Natural killer cell (primary cell): ENCODE data around the gene PRSS56. TPM values are rescaled to one million over a fixed set of nuclear protein-coding genes. Genes with fewer than 3 reads are reported as not detected.

Source experiments
- ATAC-seq, 3 donors: fragments of 150-1000 bp in 2 of 3; fragments of 200-7000 bp in 1 of 3; cut with Tn5 transposase; 1 replicate in 1 of 3; 2 replicates in 2 of 3; pipeline ENCODE4 v1.10.0; 2021; ENCODE audit warnings: mild to moderate bottlenecking in 2 of 3, moderate library complexity in 2 of 3
- DNase-seq, 2 donors: peaks; one replicate each; pipeline versions ENCODE4 v3.0.0 to v3.0.0-alpha.2; 2013 to 2021; ENCODE audit warnings: mixed read lengths in 1 of 2
- H3K27ac ChIP-seq: one replicate; pipeline ENCODE4 v1.5.1; 2013; ENCODE audit warnings: mild to moderate bottlenecking, low read length
- H3K27me3 ChIP-seq: one replicate; pipeline ENCODE4 v1.6.1; 2013; ENCODE audit warnings: low read length; ENCODE audit not compliant: control insufficient read depth, insufficient read depth
- H3K36me3 ChIP-seq: one replicate; pipeline ENCODE4 v1.6.1; 2013; ENCODE audit warnings: low read length; ENCODE audit not compliant: control insufficient read depth, insufficient read depth
- H3K4me1 ChIP-seq: one replicate; pipeline ENCODE4 v1.6.1; 2013; ENCODE audit warnings: low read length; ENCODE audit not compliant: control insufficient read depth, insufficient read depth
- H3K4me3 ChIP-seq: one replicate; pipeline ENCODE4 v1.5.1; 2013; ENCODE audit warnings: low read length
- H3K9me3 ChIP-seq: one replicate; pipeline ENCODE4 v1.6.1; 2013; ENCODE audit warnings: low read length; ENCODE audit not compliant: control insufficient read depth, insufficient read depth
- H3K27ac Mint-ChIP-seq, 2 donors: one replicate each; pipeline ENCODE4 v1.8.0; 2022; ENCODE audit warnings: mild to moderate bottlenecking in 2 of 2, mixed read lengths in 2 of 2, moderate library complexity in 1 of 2
- H3K27me3 Mint-ChIP-seq, 2 donors: one replicate each; pipeline ENCODE4 v1.8.0; 2022; ENCODE audit warnings: low read depth in 2 of 2, mixed read lengths in 2 of 2
- H3K36me3 Mint-ChIP-seq: one replicate; pipeline ENCODE4 v1.8.0; 2022; ENCODE audit warnings: mixed read lengths
- H3K4me1 Mint-ChIP-seq, 2 donors: one replicate each; pipeline ENCODE4 v1.8.0; 2022; ENCODE audit warnings: mixed read lengths in 2 of 2
- H3K4me3 Mint-ChIP-seq: one replicate; pipeline ENCODE4 v1.8.0; 2022; ENCODE audit warnings: mild to moderate bottlenecking, moderate library complexity, mixed read lengths
- H3K9me3 Mint-ChIP-seq, 2 donors: one replicate each; pipeline ENCODE4 v1.8.0; 2022; ENCODE audit warnings: mixed read lengths in 2 of 2
- CTCF ChIP-seq: fragments of 200-600 bp; IDR thresholded peaks from one replicate; pipeline ENCODE4 v1.8.0; 2022; ENCODE audit warnings: antibody characterized with exemption
- WGBS: methylation state at CpG from one replicate; pipeline ENCODE4 v1.1.7; 2013; ENCODE audit warnings: missing lambda C conversion rate; ENCODE audit not compliant: insufficient coverage; 5-methylcytosine and 5-hydroxymethylcytosine counted together
- intact Hi-C: fragments of 100-400 bp; cut with micrococcal nuclease; formaldehyde crosslinking; loops from one replicate; pipeline ENCODE4 v1.14.2; 2022
- total RNA-seq, 4 donors: library from RNA; stranded (reverse); fragments of 120-200 nt in 1 of 4; gene quantifications; one replicate each; pipeline versions ENCODE4 v1.2.3 to v1.2.4, GENCODE V29; 2013 to 2022

The PRSS56 gene
- total RNA-seq, 3 donors from 2014 or later (not counting 1 experiment from before 2014, with no cell fraction given), result not detected

- no peak for TF ChIP-seq CTCF
- Mint-ChIP-seq H3K27me3 (no peaks in the 10 kb centered on the region), H3K4me3 (no peak overlapping the region), H3K36me3 (no peaks in the 10 kb centered on the region), H3K27ac (no peak overlapping the region), H3K4me1 (peaks cover under 1 to 5% of the 10 kb centered on the region in 2 donors), H3K9me3 (no peaks in the 10 kb centered on the region)
- H3K9me3 ChIP-seq, result no peaks in the 10 kb centered on the region
- intact Hi-C loops, result no loop called here
- no peak overlapping the region for H3K4me3 ChIP-seq
- WGBS, result 97% methylated on average over 8 of the region's 8 CpGs
- H3K4me1 ChIP-seq, result no peaks in the 10 kb centered on the region
- DNase-seq (no peak), ATAC-seq (no peak)
- peaks cover 58% of the 10 kb centered on the region for H3K36me3 ChIP-seq
- no peak overlapping the region for H3K27ac ChIP-seq
- H3K27me3 ChIP-seq, result no peaks in the 10 kb centered on the region
These were observed 53.7 kb downstream of the PRSS56 start for GRCh38 chr2:232573771-232574435.

- peaks cover 0 to 5% of the 10 kb centered on the region in 2 donors for H3K4me1 Mint-ChIP-seq
- no peaks in the 10 kb centered on the region for H3K9me3 Mint-ChIP-seq
- H3K4me3 Mint-ChIP-seq, result no peak overlapping the region
- H3K27ac Mint-ChIP-seq, result no peak overlapping the region
- H3K27ac ChIP-seq, result no peak overlapping the region
- H3K36me3 ChIP-seq, result peaks cover 48% of the 10 kb centered on the region
- DNase-seq, result no peak
- H3K27me3 ChIP-seq, result no peaks in the 10 kb centered on the region
- H3K4me3 ChIP-seq, result no peak overlapping the region
- no peaks in the 10 kb centered on the region for H3K36me3 Mint-ChIP-seq
- no peaks in the 10 kb centered on the region for H3K9me3 ChIP-seq
- no peaks in the 10 kb centered on the region for H3K27me3 Mint-ChIP-seq
- TF ChIP-seq CTCF, result no peak
- ATAC-seq, result no peak
- over 99% methylated on average over 5 of the region's 5 CpGs for WGBS
- intact Hi-C loops, result no loop called here
- H3K4me1 ChIP-seq, result no peaks in the 10 kb centered on the region
These were observed 54.7 kb downstream of the PRSS56 start for GRCh38 chr2:232574674-232575403.

Other genes with a start within 250 kb of the PRSS56 start
- gene ALPP, start 141.6 kb upstream of the PRSS56 start, total RNA-seq, result under 1 TPM in 1 of 3 donors, not detected in 2; 0.30 TPM
- gene ALPG, start 113.5 kb upstream of the PRSS56 start, total RNA-seq, result not detected
- not detected for gene ALPI, start 64.2 kb upstream of the PRSS56 start, total RNA-seq
- not detected for gene ECEL1, start 32.6 kb upstream of the PRSS56 start, total RNA-seq
- gene CHRND, start 5.8 kb downstream of the PRSS56 start, total RNA-seq, result not detected
- not detected for gene CHRNG, start 19.3 kb downstream of the PRSS56 start, total RNA-seq
- gene TIGD1, start 30.2 kb downstream of the PRSS56 start, total RNA-seq, result 10 to 100 TPM; 10.6 to 13.2 (median 12.4) TPM
- gene EIF4E2, start 30.3 kb downstream of the PRSS56 start, total RNA-seq, result 10 to 100 TPM; 62.2 to 67.6 (median 63.5) TPM
- under 1 TPM in 1 of 3 donors, not detected in 2; 0.58 TPM for gene EFHD1, start 113.2 kb downstream of the PRSS56 start, total RNA-seq
- gene GIGYF2, start 176.9 kb downstream of the PRSS56 start, total RNA-seq, result 10 to 100 TPM; 73.6 to 85.3 (median 80.1) TPM